ENCODE measurements around the gene MCEE.

DNA sequence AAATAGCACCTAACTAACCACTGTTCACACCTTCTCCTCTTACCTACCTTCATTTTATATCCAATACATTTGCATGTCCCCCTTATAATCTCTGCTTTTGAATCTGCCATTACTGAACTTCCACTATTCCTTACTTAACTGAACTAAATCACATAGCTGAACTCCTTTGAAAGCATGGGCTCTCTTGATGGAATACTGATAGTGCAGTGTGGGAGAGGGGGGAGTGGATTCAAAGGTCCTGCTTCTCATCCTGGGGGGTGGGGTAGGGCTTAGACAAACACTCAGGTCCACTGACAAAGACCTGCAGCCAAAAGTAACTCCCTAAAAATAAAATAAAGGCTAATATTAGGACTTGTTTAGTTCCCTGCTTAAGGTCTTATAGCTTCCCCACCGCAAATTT lies 8.6 kb downstream of the MCEE start:
- TF ChIP-seq, protein P1, sequence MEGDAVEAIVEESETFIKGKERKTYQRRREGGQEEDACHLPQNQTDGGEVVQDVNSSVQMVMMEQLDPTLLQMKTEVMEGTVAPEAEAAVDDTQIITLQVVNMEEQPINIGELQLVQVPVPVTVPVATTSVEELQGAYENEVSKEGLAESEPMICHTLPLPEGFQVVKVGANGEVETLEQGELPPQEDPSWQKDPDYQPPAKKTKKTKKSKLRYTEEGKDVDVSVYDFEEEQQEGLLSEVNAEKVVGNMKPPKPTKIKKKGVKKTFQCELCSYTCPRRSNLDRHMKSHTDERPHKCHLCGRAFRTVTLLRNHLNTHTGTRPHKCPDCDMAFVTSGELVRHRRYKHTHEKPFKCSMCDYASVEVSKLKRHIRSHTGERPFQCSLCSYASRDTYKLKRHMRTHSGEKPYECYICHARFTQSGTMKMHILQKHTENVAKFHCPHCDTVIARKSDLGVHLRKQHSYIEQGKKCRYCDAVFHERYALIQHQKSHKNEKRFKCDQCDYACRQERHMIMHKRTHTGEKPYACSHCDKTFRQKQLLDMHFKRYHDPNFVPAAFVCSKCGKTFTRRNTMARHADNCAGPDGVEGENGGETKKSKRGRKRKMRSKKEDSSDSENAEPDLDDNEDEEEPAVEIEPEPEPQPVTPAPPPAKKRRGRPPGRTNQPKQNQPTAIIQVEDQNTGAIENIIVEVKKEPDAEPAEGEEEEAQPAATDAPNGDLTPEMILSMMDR (IDR thresholded peaks at IDR 0.05): no peak
- TF ChIP-seq POLR2A (IDR thresholded peaks at IDR 0.05): no peak
